VCaP (cell line): ENCODE measurements around the gene TRPM5.

ENCODE experiments used
- H3K27ac ChIP-seq: fragments of 450-650 bp; 2 replicates; pipeline ENCODE4 v1.5.1; 2017
- CTCF ChIP-seq: fragments of 450-650 bp; conservative IDR thresholded peaks from 2 replicates; pipeline ENCODE4 v1.5.1; 2017; ENCODE audit warnings: mild to moderate bottlenecking, moderate library complexity

TRPM5 gene

GRCh38 chr11:2432628-2433071 lies 11.7 kb downstream of the TRPM5 start:
- H3K27ac ChIP-seq: no peak overlapping the region
- no peak for TF ChIP-seq CTCF

- no peak for TF ChIP-seq CTCF
- no peak overlapping the region for H3K27ac ChIP-seq
These were observed 12.1 kb downstream of the TRPM5 start for GRCh38 chr11:2432171-2432621.

DNA sequence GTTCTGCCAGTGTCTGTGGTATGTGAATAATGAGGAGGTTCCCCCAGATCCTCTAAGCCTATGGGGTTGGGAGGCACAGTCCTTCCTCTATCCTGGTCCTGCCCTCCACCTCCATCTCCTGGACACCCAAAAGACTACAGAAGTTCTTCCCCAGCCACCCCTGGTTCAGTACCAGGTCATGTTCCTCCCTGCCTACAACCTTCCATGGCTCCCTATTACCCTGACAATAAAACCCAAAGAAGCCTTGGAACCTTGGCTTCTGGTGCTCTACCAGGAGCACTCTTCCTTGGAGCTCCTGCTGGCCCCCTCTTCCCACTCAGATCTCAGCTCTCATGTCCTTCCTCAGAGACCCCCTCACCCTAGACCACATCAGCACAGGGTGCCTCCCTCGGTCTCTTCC lies 12.9 kb downstream of the TRPM5 start:
- H3K27ac ChIP-seq: no peak overlapping the region
- TF ChIP-seq CTCF: no peak

GRCh38 chr11:2428322-2428795 lies 16.0 kb downstream of the TRPM5 start:
- TF ChIP-seq CTCF: peak; percentile 96
- no peak overlapping the region for H3K27ac ChIP-seq

GRCh38 chr11:2427721-2428321 lies 16.5 kb downstream of the TRPM5 start:
- no peak overlapping the region for H3K27ac ChIP-seq
- 0 out of 2 replicates have a peak, but pooled peaks have one; percentile 3 for TF ChIP-seq CTCF

- TF ChIP-seq CTCF: no peak
- H3K27ac ChIP-seq: no peak overlapping the region
These were observed 17.3 kb downstream of the TRPM5 start for GRCh38 chr11:2426826-2427521.

GRCh38 chr11:2426221-2426620 lies 18.1 kb downstream of the TRPM5 start:
- no peak overlapping the region for H3K27ac ChIP-seq
- no peak for TF ChIP-seq CTCF
